H1 (cell line): ENCODE data around the gene GPS1. TPM values are rescaled to one million over a fixed set of nuclear protein-coding genes. Genes with fewer than 3 reads are reported as not detected.

Experiments
- CTCF ChIA-PET: fragments of 300-600 bp; sonication (Branson Sonifier 250); formaldehyde crosslinking; loops from one replicate; lab custom pipeline; 2021; ENCODE audit not compliant: partially characterized antibody; lab: Charles Lee
- POLR2A ChIA-PET: fragments of 300-600 bp; sonication (Branson Sonifier 250); formaldehyde crosslinking; loops from one replicate; lab custom pipeline; 2021; ENCODE audit warnings: inconsistent platforms; ENCODE audit not compliant: partially characterized antibody; lab: Charles Lee
- DNase-seq, 2 experiments: peaks; one replicate each; pipeline versions ENCODE4 v3.0.0 to v3.0.0-alpha.2; 2010 to 2022; ENCODE audit warnings: low spot score in 2 of 2, low read depth in 1 of 2, mixed read lengths in 1 of 2
- FAIRE-seq: peaks from 2 replicates; lab custom pipeline; 2011; peaks lifted over from hg19 to GRCh38; lab: Jason Lieb, UNC
- H2AFZ ChIP-seq: 2 replicates; pipeline ENCODE4 v1.8.1; 2012; ENCODE audit warnings: low read length, inconsistent platforms
- H2AK5ac ChIP-seq: 2 replicates; pipeline ENCODE4 v1.6.1; 2013; ENCODE audit warnings: low read depth, low read length
- H2BK120ac ChIP-seq: replicated peaks from 2 replicates; pipeline ENCODE3; 2013; ENCODE audit warnings: low read depth, low read length, inconsistent platforms
- H2BK12ac ChIP-seq: 2 replicates; pipeline ENCODE4 v1.6.1; 2013; ENCODE audit warnings: low read depth, low read length
- H2BK15ac ChIP-seq: 2 replicates; pipeline ENCODE4 v1.6.1; 2013; ENCODE audit warnings: low read length
- H2BK20ac ChIP-seq: 2 replicates; pipeline ENCODE4 v1.6.1; 2013; ENCODE audit warnings: low read length
- H2BK5ac ChIP-seq: 2 replicates; pipeline ENCODE4 v1.6.1; 2013; ENCODE audit warnings: low read depth, low read length
- H3K14ac ChIP-seq: 2 replicates; pipeline ENCODE4 v1.6.1; 2013; ENCODE audit warnings: inconsistent platforms; ENCODE audit not compliant: insufficient read length
- H3K18ac ChIP-seq: 2 replicates; pipeline ENCODE4 v1.6.1; 2013; ENCODE audit warnings: low read length; ENCODE audit errors: extremely low read depth
- H3K23ac ChIP-seq: 2 replicates; pipeline ENCODE4 v1.6.1; 2013; ENCODE audit warnings: inconsistent platforms; ENCODE audit not compliant: insufficient read length
- H3K23me2 ChIP-seq: 2 replicates; pipeline ENCODE4 v1.6.1; 2013; ENCODE audit warnings: low read depth, low read length
- H3K27ac ChIP-seq: 2 replicates; pipeline ENCODE4 v1.6.1; 2011; ENCODE audit warnings: low read depth, low read length, inconsistent platforms
- H3K27me3 ChIP-seq, 4 experiments: replicated peaks in 1 of 4; 1 replicate in 1 of 4; 2 replicates in 3 of 4; pipeline versions ENCODE4 v1.6.1 to v1.8.1; 2011 to 2013; ENCODE audit warnings: low read length in 3 of 4, mild to moderate bottlenecking in 3 of 4, inconsistent platforms in 2 of 4, mixed read lengths in 2 of 4, moderate library complexity in 1 of 4; ENCODE audit not compliant: control insufficient read depth in 3 of 4, insufficient read depth in 3 of 4; ENCODE audit errors: extremely low read depth in 1 of 4
- H3K36me3 ChIP-seq, 4 experiments: 2 replicates each; pipeline versions ENCODE4 v1.6.1 to v1.8.1; 2011 to 2013; ENCODE audit warnings: mild to moderate bottlenecking in 4 of 4, low read length in 3 of 4, moderate library complexity in 2 of 4, control low read depth in 1 of 4, inconsistent platforms in 1 of 4; ENCODE audit not compliant: insufficient read depth in 4 of 4, control insufficient read depth in 2 of 4
- H3K4ac ChIP-seq: replicated peaks from 2 replicates; pipeline ENCODE3; 2013; ENCODE audit warnings: low read length, low read depth, mixed read lengths, inconsistent platforms; ENCODE audit not compliant: insufficient read length
- H3K4me1 ChIP-seq, 4 experiments: replicated peaks in 1 of 4; 1 replicate in 1 of 4; 2 replicates in 3 of 4; pipeline versions ENCODE4 v1.6.1 to v1.8.1; 2011 to 2013; ENCODE audit warnings: low read length in 3 of 4, inconsistent platforms in 2 of 4, mixed read lengths in 1 of 4; ENCODE audit not compliant: insufficient read depth in 4 of 4, control insufficient read depth in 3 of 4
- H3K4me2 ChIP-seq, 2 experiments: 2 replicates each; pipeline versions ENCODE4 v1.6.1 to v1.8.1; 2011 to 2013; ENCODE audit warnings: low read depth in 2 of 2, low read length in 2 of 2, control low read depth in 1 of 2, inconsistent platforms in 1 of 2, mild to moderate bottlenecking in 1 of 2; ENCODE audit not compliant: insufficient read depth in 1 of 2
- H3K4me3 ChIP-seq, 4 experiments: fragments of 200-600, 300-600 bp in 1 of 4; sonication (generic), shearing (Covaris generic), sonication (Bioruptor Twin) in 1 of 4; 2 replicates each; pipeline versions ENCODE4 v1.5.1 to v1.8.1; 2011 to 2016; ENCODE audit warnings: low read length in 4 of 4, low read depth in 3 of 4, control low read depth in 2 of 4, inconsistent platforms in 2 of 4, mild to moderate bottlenecking in 2 of 4, mixed read lengths in 1 of 4, moderate library complexity in 1 of 4; ENCODE audit not compliant: insufficient read depth in 2 of 4; ENCODE audit errors: extremely low read depth in 1 of 4
- H3K56ac ChIP-seq: replicated peaks from 2 replicates; pipeline ENCODE3; 2013; ENCODE audit warnings: low read depth, mild to moderate bottlenecking, mixed read lengths, low read length, inconsistent platforms; ENCODE audit not compliant: insufficient read length
- H3K79me1 ChIP-seq: 2 replicates; pipeline ENCODE4 v1.6.1; 2013; ENCODE audit warnings: low read depth, low read length, control low read depth
- H3K79me2 ChIP-seq, 2 experiments: 2 replicates each; pipeline versions ENCODE4 v1.6.1 to v1.8.1; 2012 to 2013; ENCODE audit warnings: low read length in 2 of 2, mild to moderate bottlenecking in 2 of 2, inconsistent platforms in 1 of 2; ENCODE audit not compliant: insufficient read depth in 2 of 2, control insufficient read depth in 1 of 2
- H3K9ac ChIP-seq, 4 experiments: replicated peaks in 1 of 4; 1 replicate in 1 of 4; 2 replicates in 3 of 4; pipeline versions ENCODE4 v1.6.1 to v1.8.1; 2011 to 2013; ENCODE audit warnings: low read depth in 3 of 4, low read length in 3 of 4, control low read depth in 2 of 4, mild to moderate bottlenecking in 2 of 4, moderate library complexity in 2 of 4, inconsistent platforms in 1 of 4; ENCODE audit errors: extremely low read depth in 1 of 4
- H3K9me3 ChIP-seq, 2 experiments: 2 replicates each; pipeline versions ENCODE4 v1.6.1 to v1.8.1; 2012 to 2013; ENCODE audit warnings: mild to moderate bottlenecking in 2 of 2, moderate library complexity in 2 of 2, control low read depth in 1 of 2, inconsistent platforms in 1 of 2, low read depth in 1 of 2, low read length in 1 of 2, mixed read lengths in 1 of 2; ENCODE audit not compliant: insufficient read depth in 2 of 2
- H4K20me1 ChIP-seq, 2 experiments: replicated peaks in 1 of 2; 2 replicates each; pipeline versions ENCODE3 to v1.8.1; 2011 to 2013; ENCODE audit warnings: inconsistent platforms in 2 of 2, low read length in 2 of 2, mild to moderate bottlenecking in 1 of 2; ENCODE audit not compliant: insufficient read depth in 2 of 2, control insufficient read depth in 1 of 2
- H4K5ac ChIP-seq: 2 replicates; pipeline ENCODE4 v1.6.1; 2013; ENCODE audit warnings: low read length, low read depth, mixed read lengths, inconsistent platforms; ENCODE audit not compliant: insufficient read length
- H4K8ac ChIP-seq: 2 replicates; pipeline ENCODE4 v1.8.0; 2013; ENCODE audit warnings: mild to moderate bottlenecking, moderate library complexity, low read length, inconsistent platforms; ENCODE audit not compliant: insufficient read depth; ENCODE audit errors: extremely low read depth
- H4K91ac ChIP-seq: replicated peaks from 2 replicates; pipeline ENCODE3; 2013; ENCODE audit warnings: low read length, mixed read lengths, inconsistent platforms; ENCODE audit not compliant: insufficient read length
- BCL11A ChIP-seq, 2 experiments: IDR thresholded peaks; one replicate each; pipeline ENCODE4 v1.6.1; 2011; ENCODE audit warnings: low read depth in 2 of 2, low read length in 2 of 2, mild to moderate bottlenecking in 2 of 2
- CEBPB ChIP-seq: IDR thresholded peaks from 2 replicates; pipeline ENCODE4 v1.6.1; 2012; ENCODE audit warnings: low read depth, low read length
- KDM1A ChIP-seq: fragments of 200-600, 300-600 bp; sonication (generic); IDR thresholded peaks from 2 replicates; pipeline ENCODE4 v1.7.1; 2016; ENCODE audit warnings: mild to moderate bottlenecking, low read length, borderline replicate concordance
- POLR2AphosphoS5 ChIP-seq: IDR thresholded peaks from 2 replicates; pipeline ENCODE4 v1.6.1; 2011; ENCODE audit warnings: low read depth, low read length
- SAP30 ChIP-seq: fragments of 300-600 bp; sonication (generic); IDR thresholded peaks from 2 replicates; pipeline ENCODE4 v1.7.1; 2012; ENCODE audit warnings: low read length, moderate library complexity, mild to moderate bottlenecking, inconsistent platforms; ENCODE audit not compliant: insufficient read depth, insufficient replicate concordance
- SP2 ChIP-seq: IDR thresholded peaks from 2 replicates; pipeline ENCODE4 v1.6.1; 2012; ENCODE audit warnings: mild to moderate bottlenecking, low read length, inconsistent platforms
- WGBS, 2 experiments: shearing (Covaris generic) in 1 of 2; methylation state at CpG; one replicate each; pipeline versions ENCODE4 v1.1.6 to v1.1.7; 2013 to 2015; ENCODE audit warnings: low lambda C conversion rate in 2 of 2, mixed read lengths in 2 of 2, inconsistent platforms in 1 of 2, low coverage in 1 of 2, missing lambda C conversion rate in 1 of 2; ENCODE audit not compliant: insufficient replicate concordance in 2 of 2, insufficient coverage in 1 of 2, insufficient read length in 1 of 2; ENCODE audit errors: extremely low coverage in 1 of 2, missing lambda C conversion rate in 1 of 2; 5-methylcytosine and 5-hydroxymethylcytosine counted together
- polyA plus RNA-seq, 7 experiments: library from polyadenylated mRNA; depleted of rRNA in 3 of 7; stranded (reverse) in 5 of 7; unstranded in 2 of 7; fragments of >200 nt in 5 of 7; fragments of 200-250 nt in 2 of 7; gene quantifications; 1 replicate in 5 of 7; 2 replicates in 1 of 7; 4 replicates in 1 of 7; pipeline versions ENCODE4 v1.2.1 to v1.2.3, GENCODE V29; 2011 to 2013; ENCODE audit warnings: missing spikeins in 2 of 7, mixed read lengths in 2 of 7
- total RNA-seq: library from RNA; stranded (reverse); fragmentation: NEBNext Ultra II Directional; extraction: Animal tissue kit (Norgen Biotek cat#: 25700); gene quantifications from 2 replicates; pipeline ENCODE4 v1.2.1, GENCODE V29; 2021
- TF ChIP-seq, protein P1 (sequence below): IDR thresholded peaks from 2 replicates; pipeline ENCODE4 v1.6.1; 2011; ENCODE audit warnings: low read length, improper control_type of control experiment

The GPS1 gene
- total and polyA plus RNA-seq, 2 of the 8 experiments (the other 6 are each of a cell fraction or from before 2014, with no cell fraction given), result 153 to 277 TPM

DNA sequence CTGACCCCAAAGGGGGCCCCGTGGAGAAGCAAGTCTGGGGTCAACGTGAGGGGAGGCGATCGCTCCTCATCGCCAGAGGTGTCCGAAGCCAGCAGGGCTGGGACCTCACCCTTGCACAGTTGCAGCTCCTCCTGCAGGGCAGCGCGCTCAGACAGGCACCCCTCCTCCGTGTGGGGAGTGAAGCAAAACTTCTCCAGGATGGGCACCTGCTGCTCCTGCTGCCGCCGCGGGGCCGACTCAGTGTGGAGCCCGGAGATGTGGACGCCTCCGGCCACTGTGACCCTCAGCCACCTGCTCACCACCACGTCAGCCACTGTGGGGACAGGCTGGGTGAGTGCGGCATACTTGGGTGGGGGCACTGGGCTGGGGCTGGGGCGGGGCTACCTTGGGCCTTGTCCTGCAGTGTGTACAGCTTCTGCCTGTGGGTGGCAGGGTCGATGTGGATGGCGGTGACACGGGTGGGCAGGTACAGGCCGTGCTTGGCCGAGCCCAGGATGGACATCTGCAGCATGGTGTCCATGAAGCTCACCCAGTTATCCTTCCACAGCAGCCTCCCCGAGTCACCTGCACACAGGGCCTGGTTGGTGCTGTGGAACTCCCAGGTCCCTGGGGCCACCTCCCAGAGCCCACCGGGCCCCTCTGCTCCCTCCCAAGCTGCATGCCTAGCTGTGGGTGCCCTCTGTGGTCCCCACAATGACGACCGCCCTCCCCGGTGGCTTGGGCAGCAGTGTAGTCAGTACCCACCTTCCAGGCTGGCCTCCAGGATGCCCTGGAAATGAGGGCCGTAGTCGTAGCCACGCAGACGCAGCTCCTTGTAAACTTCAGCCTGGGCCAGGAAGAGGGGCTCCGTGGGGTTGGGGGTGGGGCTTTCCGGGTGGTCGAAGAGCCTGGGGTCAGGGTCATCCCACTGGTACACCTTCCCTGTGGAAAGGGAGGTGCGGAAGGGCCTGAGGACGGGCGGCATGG is 35.5 kb downstream of the GPS1 start:
- Histone ChIP-seq H2BK15ac (no peak overlapping the region), H3K4me1 (no peaks in the 10 kb centered on the region), H2AFZ (no peak overlapping the region), H3K79me2 (no peaks in the 10 kb centered on the region), H2BK5ac (no peak overlapping the region), H3K14ac (no peak overlapping the region), H3K4me2 (no peak overlapping the region), H4K5ac (no peak overlapping the region), H4K91ac (no peak overlapping the region), H3K9me3 (no peaks in the 10 kb centered on the region), H2AK5ac (no peak overlapping the region), H3K27me3 (no peaks in the 10 kb centered on the region), H4K20me1 (peaks cover 23 to 78% of the 10 kb centered on the region in 2 experiments), H3K23ac (no peak overlapping the region), H3K36me3 (peaks cover 71 to 98% (median 92%) of the 10 kb centered on the region in 4 experiments), H3K4ac (no peak overlapping the region), H3K18ac (no peak overlapping the region), H3K56ac (no peak overlapping the region), H3K79me1 (peaks cover 9% of the 10 kb centered on the region; the same call in 1 of the 2 replicates), H3K27ac (no peak overlapping the region), H3K9ac (no peak overlapping the region), H2BK120ac (no peak overlapping the region), H2BK12ac (no peak overlapping the region), H3K4me3 (no peak overlapping the region), H3K23me2 (no peaks in the 10 kb centered on the region), H2BK20ac (no peak overlapping the region), H4K8ac (peak overlapping the region; percentile 51; the same call in 1 of the 2 replicates)
- ChIA-PET POLR2A (interaction anchor here (0.9 to 8.8 kb wide), 10 partner anchors 9 to 51 kb away, joined by 3 to 105 read pairs (median 4); partner anchors contain the start of genes DUS1L, FASN and GPS1), CTCF (interaction anchor here (0.9 to 2.4 kb wide), 6 partner anchors 8 to 67 kb away, joined by 3 to 8 read pairs (median 3); no protein-coding TSS in a partner anchor)
- DNase-seq (no peak), FAIRE-seq (no peak)
- 94% methylated on average over 21 of the region's 39 CpGs; no CpG with 5 or more reads in 1 of the 2 experiments for WGBS, 2 experiments
- TF ChIP-seq SAP30, result no peak
- TF ChIP-seq, protein P1, sequence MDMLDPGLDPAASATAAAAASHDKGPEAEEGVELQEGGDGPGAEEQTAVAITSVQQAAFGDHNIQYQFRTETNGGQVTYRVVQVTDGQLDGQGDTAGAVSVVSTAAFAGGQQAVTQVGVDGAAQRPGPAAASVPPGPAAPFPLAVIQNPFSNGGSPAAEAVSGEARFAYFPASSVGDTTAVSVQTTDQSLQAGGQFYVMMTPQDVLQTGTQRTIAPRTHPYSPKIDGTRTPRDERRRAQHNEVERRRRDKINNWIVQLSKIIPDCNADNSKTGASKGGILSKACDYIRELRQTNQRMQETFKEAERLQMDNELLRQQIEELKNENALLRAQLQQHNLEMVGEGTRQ, result no peak
- no peak for TF ChIP-seq CEBPB
- TF ChIP-seq BCL11A (IDR thresholded peaks at IDR 0.05; ENCODE audit: low read depth in 2 of 2, low read length in 2 of 2), result no peak
- no peak for TF ChIP-seq KDM1A
- no peak for TF ChIP-seq POLR2AphosphoS5
- TF ChIP-seq SP2, result no peak
